ENCODE data around the gene PM20D1.

DNA sequence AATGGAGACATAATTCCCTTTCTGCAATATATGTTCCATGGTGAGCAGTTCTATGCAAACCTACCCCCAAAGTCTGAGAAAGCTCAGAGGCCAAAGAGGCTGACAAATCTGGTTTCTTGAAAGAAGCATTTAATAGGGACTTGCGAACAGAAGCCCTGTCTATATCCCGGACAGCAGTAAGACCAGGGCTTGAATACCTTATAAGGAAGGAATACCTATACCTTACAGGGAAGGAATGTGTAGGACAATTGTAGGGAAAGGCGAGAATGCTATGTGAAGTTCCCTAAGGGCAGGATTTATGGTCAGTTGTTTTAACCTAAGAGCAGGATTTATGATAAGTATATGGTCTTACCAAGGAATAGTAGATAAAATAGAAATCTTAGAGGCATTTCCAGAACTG is 31.9 kb downstream of the PM20D1 start:
- TF ChIP-seq POLR2A (IDR thresholded peaks at IDR 0.05) (no peak), CTCF (IDR thresholded peaks at IDR 0.05) (no peak)

All from body of pancreas (tissue), 4 donors.